Upper lobe of left lung (tissue), 6 donors: ENCODE data around the gene ZBTB38. TPM values are rescaled to one million over a fixed set of nuclear protein-coding genes. Genes with fewer than 3 reads are reported as not detected.

ENCODE experiments used
- ATAC-seq, 2 donors: fragments of 200-7000 bp; cut with Tn5 transposase; one replicate each; pipeline ENCODE4 v1.9.1; 2022; ENCODE audit warnings: mild to moderate bottlenecking in 2 of 2, moderate library complexity in 2 of 2; ENCODE audit not compliant: low FRiP score in 2 of 2
- DNase-seq, 2 donors: peaks; one replicate each; pipeline ENCODE4 v3.0.0-alpha.2; 2019 to 2020
- H3K27ac ChIP-seq, 4 donors: fragments of 200-600 bp; sonication (generic); one replicate each; pipeline ENCODE4 v1.5.1; 2016 to 2019
- H3K27me3 ChIP-seq, 4 donors: fragments of 200-600 bp; sonication (generic); one replicate each; pipeline ENCODE4 v1.5.1; 2017 to 2019
- H3K36me3 ChIP-seq, 4 donors: fragments of 200-600 bp; sonication (generic); one replicate each; pipeline ENCODE4 v1.5.1; 2016 to 2019
- H3K4me1 ChIP-seq, 4 donors: fragments of 200-600 bp; sonication (generic); one replicate each; pipeline ENCODE4 v1.5.1; 2018 to 2019
- H3K4me3 ChIP-seq, 4 donors: fragments of 200-600 bp; sonication (generic); one replicate each; pipeline ENCODE4 v1.5.1; 2017 to 2019; ENCODE audit warnings: mild to moderate bottlenecking in 2 of 4, moderate library complexity in 1 of 4
- H3K9me3 ChIP-seq, 4 donors: fragments of 200-600 bp; sonication (generic); one replicate each; pipeline ENCODE4 v1.5.1; 2018 to 2019
- EP300 ChIP-seq, 4 donors: sonication (generic); formaldehyde crosslinking; IDR thresholded peaks; one replicate each; pipeline ENCODE4 v1.5.1; 2017; ENCODE audit warnings: antibody characterized with exemption in 4 of 4, control low read depth in 2 of 4
- POLR2A ChIP-seq, 4 donors: fragments of 450-650 bp; IDR thresholded peaks; one replicate each; pipeline ENCODE4 v1.5.1; 2016 to 2017; ENCODE audit warnings: antibody characterized with exemption in 4 of 4, mild to moderate bottlenecking in 2 of 4
- POLR2AphosphoS5 ChIP-seq, 2 donors: sonication (generic); formaldehyde crosslinking; IDR thresholded peaks; one replicate each; pipeline ENCODE4 v1.5.1; 2017; ENCODE audit warnings: antibody characterized with exemption in 2 of 2
- WGBS, 2 donors: methylation state at CpG; one replicate each; pipeline ENCODE4 v1.1.5; 2017 to 2018; 5-methylcytosine and 5-hydroxymethylcytosine counted together
- total RNA-seq, 6 donors: library from RNA; depleted of rRNA in 4 of 6; stranded (reverse); fragments of >200 nt in 4 of 6; gene quantifications; one replicate each; pipeline versions ENCODE4 v1.1.0 to v1.2.1, GENCODE V29; 2016 to 2021
- TF ChIP-seq, protein P1 (sequence below), 6 experiments: fragments of 450-650 bp in 4 of 6; fragments of 200-600 bp in 2 of 6; sonication (generic) in 2 of 6; IDR thresholded peaks; one replicate each; pipeline ENCODE4 v1.5.1; 2016 to 2019; ENCODE audit warnings: antibody characterized with exemption in 6 of 6
- donor health status: DM: no; HTN: no; CAD: no; lungs with moderate emphysema.
- donor health status: DM: no; HTN: yes; CAD: no; lungs with severe emphysema.

ZBTB38 gene
- total RNA-seq, 6 donors from 2014 or later: 80.2 to 146 (median 91.8) TPM

DNA sequence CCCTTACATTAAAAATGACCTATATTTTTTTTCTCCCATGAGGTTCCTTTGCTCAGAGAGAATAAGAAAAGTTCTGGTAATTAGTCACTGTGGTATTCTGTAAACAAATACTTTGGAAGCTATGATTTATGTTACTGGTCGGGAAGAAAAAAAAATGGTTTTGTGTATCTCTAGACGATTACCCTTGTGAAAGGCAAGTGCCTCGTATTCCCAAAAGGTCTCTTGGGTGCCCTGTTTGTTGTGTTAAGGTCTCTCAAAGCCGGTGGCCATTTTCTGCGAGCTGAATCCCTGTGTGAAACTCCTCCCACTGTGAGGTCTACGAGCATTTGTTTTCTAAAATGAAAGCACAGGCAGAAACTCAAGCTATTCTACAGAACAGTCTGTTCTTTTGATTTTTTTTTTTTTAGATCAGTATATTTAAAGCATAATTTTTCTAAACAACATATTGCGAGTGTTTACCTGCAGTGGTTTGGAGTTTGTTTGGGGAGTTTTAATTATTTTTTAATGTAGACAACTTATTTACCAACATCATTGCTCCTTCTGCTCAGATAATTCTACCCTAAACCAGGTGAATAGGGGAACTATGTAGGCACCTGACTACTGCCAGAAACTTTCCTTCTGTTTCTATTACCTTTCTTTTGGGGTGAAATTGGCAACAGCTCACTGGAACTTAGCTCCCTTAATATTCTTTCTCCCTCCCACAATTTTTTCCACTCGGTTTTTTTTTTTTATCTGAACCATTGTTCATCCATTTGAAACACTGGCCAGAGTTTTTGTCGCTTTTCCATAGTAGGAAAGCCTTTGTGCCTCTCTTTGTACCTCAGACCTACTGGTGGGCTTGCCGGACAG lies 44.0 kb downstream of the ZBTB38 start:
- Histone ChIP-seq H3K27ac (peak overlapping the region; percentile 89 to 99 (median 94)), H3K9me3 (no peaks in the 10 kb centered on the region), H3K4me1 (peaks cover 61 to 83% (median 78%) of the 10 kb centered on the region in 4 donors), H3K36me3 (peaks cover 3 to 46% (median 21%) of the 10 kb centered on the region in 4 donors), H3K27me3 (no peaks in the 10 kb centered on the region), H3K4me3 (peak overlapping the region in 3 of 4 donors; percentile 15 to 32 (median 28))
- DNase-seq (peak in 1 of 2 donors; percentile 77), ATAC-seq (peak; percentile 74 to 85)
- 12 to 13% methylated on average over 10 of the region's 10 CpGs for WGBS, 2 donors
- peak in 1 of 2 donors; percentile 73 for TF ChIP-seq POLR2AphosphoS5 (IDR thresholded peaks at IDR 0.05)
- no peak for TF ChIP-seq EP300 (IDR thresholded peaks at IDR 0.05)
- peak in 2 of 4 donors; percentile 25 to 30 for TF ChIP-seq POLR2A (IDR thresholded peaks at IDR 0.05)
- TF ChIP-seq, protein P1, sequence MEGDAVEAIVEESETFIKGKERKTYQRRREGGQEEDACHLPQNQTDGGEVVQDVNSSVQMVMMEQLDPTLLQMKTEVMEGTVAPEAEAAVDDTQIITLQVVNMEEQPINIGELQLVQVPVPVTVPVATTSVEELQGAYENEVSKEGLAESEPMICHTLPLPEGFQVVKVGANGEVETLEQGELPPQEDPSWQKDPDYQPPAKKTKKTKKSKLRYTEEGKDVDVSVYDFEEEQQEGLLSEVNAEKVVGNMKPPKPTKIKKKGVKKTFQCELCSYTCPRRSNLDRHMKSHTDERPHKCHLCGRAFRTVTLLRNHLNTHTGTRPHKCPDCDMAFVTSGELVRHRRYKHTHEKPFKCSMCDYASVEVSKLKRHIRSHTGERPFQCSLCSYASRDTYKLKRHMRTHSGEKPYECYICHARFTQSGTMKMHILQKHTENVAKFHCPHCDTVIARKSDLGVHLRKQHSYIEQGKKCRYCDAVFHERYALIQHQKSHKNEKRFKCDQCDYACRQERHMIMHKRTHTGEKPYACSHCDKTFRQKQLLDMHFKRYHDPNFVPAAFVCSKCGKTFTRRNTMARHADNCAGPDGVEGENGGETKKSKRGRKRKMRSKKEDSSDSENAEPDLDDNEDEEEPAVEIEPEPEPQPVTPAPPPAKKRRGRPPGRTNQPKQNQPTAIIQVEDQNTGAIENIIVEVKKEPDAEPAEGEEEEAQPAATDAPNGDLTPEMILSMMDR (IDR thresholded peaks at IDR 0.05): no peak

DNA sequence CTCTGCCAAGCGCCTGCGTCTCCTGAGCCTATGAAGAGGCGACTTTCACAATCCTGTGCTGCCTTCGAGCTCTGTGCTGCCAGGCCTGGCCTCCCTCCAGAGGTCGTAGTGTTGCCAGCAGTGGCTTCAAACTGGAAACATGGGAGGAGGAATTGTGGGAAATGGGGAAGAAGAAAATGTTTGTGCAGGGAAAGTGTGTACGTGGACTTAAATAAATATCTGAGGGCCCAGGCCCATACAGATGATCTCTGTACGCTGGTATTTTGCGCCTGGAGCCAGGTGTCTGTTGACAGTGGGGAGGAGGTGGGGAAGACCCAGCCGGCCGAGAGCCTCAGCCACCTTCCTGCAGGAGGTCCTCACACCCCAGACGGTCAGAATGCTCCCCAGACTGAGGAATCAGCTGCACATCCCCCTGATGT lies 44.6 kb downstream of the ZBTB38 start:
- H3K27ac ChIP-seq: peak overlapping the region; percentile 89 to 99 (median 94)
- 40 to 44% methylated on average over 11 of the region's 11 CpGs for WGBS, 2 donors
- no peaks in the 10 kb centered on the region for H3K9me3 ChIP-seq
- DNase-seq (peak; percentile 56 to 93), ATAC-seq (peak; percentile 87 to 88)
- peak overlapping the region in 3 of 4 donors; percentile 15 to 32 (median 28) for H3K4me3 ChIP-seq
- TF ChIP-seq, protein P1 (IDR thresholded peaks at IDR 0.05): peak in 1 of 6 experiments; percentile 18
- TF ChIP-seq POLR2A (IDR thresholded peaks at IDR 0.05): peak in 1 of 4 donors; percentile 60
- TF ChIP-seq EP300 (IDR thresholded peaks at IDR 0.05): peak in 1 of 4 donors; percentile 50
- peak; percentile 50 to 66 for TF ChIP-seq POLR2AphosphoS5 (IDR thresholded peaks at IDR 0.05)
- H3K27me3 ChIP-seq: no peaks in the 10 kb centered on the region
- peaks cover 3 to 46% (median 21%) of the 10 kb centered on the region in 4 donors for H3K36me3 ChIP-seq
- peaks cover 58 to 78% (median 75%) of the 10 kb centered on the region in 4 donors for H3K4me1 ChIP-seq

DNA sequence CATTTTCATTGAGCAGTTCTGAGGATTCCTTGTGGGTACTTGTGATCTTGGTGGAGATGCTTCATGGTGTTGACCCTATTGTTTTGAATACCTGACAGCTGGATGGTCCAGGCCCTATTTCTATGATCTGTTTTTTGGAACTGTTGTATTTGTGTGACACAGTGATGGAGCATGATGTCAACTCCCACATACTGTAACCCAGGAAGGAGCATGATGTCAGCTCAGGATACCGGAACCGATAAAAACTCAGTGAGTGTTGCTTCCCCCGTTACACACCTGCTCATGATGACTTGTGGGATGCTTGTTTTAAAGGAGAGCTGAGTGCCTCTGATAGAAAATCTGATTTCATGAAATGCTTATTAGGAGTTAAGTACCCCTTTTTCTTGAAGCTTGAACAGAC lies 45.1 kb downstream of the ZBTB38 start:
- DNase-seq (no peak), ATAC-seq (no peak)
- H3K4me3 ChIP-seq: peak overlapping the region in 1 of 4 donors; percentile 32
- 67 to 76% methylated on average over 3 of the region's 3 CpGs for WGBS, 2 donors
- peak overlapping the region; percentile 89 to 99 (median 94) for H3K27ac ChIP-seq
- TF ChIP-seq EP300 (IDR thresholded peaks at IDR 0.05) (no peak), POLR2A (IDR thresholded peaks at IDR 0.05) (no peak), POLR2AphosphoS5 (IDR thresholded peaks at IDR 0.05) (no peak)
- TF ChIP-seq, protein P1 (IDR thresholded peaks at IDR 0.05): no peak
- peaks cover 3 to 49% (median 21%) of the 10 kb centered on the region in 4 donors for H3K36me3 ChIP-seq
- peaks cover 58 to 78% (median 73%) of the 10 kb centered on the region in 4 donors for H3K4me1 ChIP-seq
- no peaks in the 10 kb centered on the region for H3K9me3 ChIP-seq
- H3K27me3 ChIP-seq: no peaks in the 10 kb centered on the region

DNA sequence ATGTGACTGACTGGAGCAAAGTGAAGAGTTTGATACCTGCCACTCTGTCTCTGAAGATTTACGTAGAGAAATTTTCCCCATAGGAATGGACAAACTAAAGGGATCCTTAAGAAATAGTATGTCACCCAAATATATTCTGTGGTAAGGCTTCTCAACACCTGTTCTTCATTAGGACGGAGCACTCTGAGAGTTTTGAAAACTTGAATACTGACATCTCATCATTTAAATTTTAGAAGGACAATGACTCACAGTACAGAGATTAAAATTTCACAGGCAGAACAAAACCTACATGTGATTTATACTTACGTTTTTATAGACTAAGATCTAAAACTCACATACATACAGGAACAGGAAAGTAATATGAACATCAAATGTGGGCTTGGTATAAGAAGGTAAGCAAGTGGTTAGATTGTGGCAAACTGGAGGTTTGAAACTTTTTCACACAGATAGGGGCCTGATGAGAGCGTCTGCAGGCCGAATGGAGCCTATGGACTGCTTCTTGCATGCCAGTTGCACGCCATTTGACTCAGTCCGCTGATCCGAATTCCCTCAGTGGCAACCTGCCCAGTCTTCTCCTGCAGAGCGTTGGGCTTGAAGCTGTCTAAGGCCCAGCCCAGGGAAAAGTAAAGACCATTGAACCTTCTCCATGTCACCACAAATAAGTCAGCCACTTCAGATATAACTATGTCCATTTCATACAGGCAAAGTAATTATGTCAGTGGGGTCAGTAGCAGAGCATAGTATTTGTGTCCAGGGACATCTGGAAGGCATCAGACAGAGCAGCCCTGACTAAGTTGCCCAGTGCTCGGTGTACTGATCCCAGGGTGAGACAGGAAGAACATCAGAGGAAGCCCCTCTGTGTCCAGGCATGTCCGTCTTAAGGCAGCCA lies 45.7 kb downstream of the ZBTB38 start:
- peaks cover 3 to 56% (median 21%) of the 10 kb centered on the region in 4 donors for H3K36me3 ChIP-seq
- H3K4me3 ChIP-seq: no peak overlapping the region
- TF ChIP-seq, protein P1 (IDR thresholded peaks at IDR 0.05): no peak
- TF ChIP-seq POLR2A (IDR thresholded peaks at IDR 0.05): no peak
- no peak for TF ChIP-seq EP300 (IDR thresholded peaks at IDR 0.05)
- no peak for TF ChIP-seq POLR2AphosphoS5 (IDR thresholded peaks at IDR 0.05)
- DNase-seq (no peak), ATAC-seq (no peak)
- no peaks in the 10 kb centered on the region for H3K9me3 ChIP-seq
- peak overlapping the region; percentile 89 to 99 (median 94) for H3K27ac ChIP-seq
- 74 to 79% methylated on average over 9 to 11 of the region's 11 CpGs for WGBS, 2 donors
- H3K4me1 ChIP-seq: peaks cover 53 to 79% (median 70%) of the 10 kb centered on the region in 4 donors
- no peaks in the 10 kb centered on the region for H3K27me3 ChIP-seq
